ENCODE measurements around the gene RGS1.

Gene RGS1, protein sequence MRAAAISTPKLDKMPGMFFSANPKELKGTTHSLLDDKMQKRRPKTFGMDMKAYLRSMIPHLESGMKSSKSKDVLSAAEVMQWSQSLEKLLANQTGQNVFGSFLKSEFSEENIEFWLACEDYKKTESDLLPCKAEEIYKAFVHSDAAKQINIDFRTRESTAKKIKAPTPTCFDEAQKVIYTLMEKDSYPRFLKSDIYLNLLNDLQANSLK

DNA sequence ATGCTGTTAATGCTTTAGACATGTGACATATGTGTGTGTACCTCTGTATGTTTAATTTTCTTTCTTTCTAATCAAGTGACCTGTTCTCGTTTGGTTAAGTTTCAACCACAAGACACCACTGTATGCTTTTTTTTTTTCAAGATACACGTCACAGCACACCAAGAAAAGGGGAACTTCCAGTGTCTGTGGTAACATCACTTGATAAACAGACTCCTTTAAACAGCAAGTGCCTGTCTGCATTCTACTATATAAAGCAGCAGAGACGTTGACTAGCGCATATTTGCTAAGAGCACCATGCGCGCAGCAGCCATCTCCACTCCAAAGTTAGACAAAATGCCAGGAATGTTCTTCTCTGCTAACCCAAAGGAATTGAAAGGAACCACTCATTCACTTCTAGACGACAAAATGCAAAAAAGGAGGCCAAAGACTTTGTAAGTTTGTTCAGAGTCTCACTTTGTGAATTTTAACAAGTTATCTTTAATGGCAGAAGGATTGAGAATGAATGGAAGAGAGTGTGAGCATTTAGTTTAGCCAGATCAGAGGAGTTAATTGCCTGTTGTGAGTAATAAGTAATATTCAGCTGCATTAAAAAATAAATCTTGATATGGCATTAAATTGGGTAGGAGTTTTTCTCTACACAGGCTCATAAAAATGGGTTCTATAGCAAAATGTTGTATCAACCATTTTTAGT lies at the start of gene RGS1:
Gene RGS1, plus strand, starts transcription at position 275 of the 691 bp plus-strand sequence. Its CDS starts 20 bp downstream, at position 295.
- DNase-seq (ENCODE audit: low read depth in 1 of 2, low spot score in 1 of 2), result peak; percentile 31 to 32

DNA sequence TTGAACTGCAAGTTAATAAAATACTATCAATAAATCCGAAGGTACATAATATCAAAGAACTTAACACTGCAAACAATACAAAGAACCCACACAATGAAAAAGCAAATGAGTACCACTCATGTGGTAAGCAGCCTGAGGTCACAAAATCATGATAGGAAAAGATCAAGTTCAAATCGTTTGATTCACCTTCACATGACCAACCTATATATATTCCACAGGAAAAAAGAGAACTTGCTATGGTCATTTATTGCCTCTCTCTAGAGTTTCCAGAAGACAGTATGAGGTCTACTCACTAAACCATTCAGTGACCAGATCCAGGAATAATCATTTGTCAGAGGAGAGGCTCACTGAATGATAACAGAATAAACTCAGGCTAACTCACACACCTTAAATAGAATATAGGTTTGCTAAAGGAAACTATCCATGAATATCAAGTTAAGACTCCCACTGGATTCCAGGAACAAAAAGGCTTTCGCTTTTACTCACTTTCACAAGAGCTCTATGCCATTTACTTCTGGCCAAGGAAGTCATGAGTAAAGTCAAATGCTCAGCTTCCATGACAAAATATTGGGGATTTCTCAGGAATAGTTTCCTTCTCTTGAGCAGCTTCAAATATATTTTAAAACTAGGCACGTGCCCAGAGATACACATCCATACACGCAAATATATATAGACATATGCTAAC lies 48.3 kb upstream of the RGS1 start:
- DNase-seq (ENCODE audit: low read depth in 1 of 2, low spot score in 1 of 2), result no peak

DNA sequence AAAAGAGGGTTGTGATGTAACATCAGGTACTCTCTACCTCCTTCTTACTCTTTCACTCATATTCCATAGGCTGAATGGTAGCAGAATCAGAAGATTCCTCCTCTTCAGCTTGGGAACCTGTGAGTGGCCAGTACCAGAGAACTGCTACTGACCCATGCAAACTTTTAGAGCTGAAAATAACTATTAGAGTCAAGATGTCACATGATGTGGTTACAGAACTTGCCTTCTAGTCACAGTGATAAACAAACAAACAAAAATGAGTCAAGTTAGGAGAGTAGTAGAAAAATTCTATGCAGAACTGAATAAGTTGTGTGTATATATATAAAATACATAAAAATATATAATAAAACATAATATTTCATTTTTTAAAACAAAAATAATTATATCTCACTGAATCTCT lies 47.6 kb upstream of the RGS1 start:
- no peak for DNase-seq (ENCODE audit: low read depth in 1 of 2, low spot score in 1 of 2)

DNA sequence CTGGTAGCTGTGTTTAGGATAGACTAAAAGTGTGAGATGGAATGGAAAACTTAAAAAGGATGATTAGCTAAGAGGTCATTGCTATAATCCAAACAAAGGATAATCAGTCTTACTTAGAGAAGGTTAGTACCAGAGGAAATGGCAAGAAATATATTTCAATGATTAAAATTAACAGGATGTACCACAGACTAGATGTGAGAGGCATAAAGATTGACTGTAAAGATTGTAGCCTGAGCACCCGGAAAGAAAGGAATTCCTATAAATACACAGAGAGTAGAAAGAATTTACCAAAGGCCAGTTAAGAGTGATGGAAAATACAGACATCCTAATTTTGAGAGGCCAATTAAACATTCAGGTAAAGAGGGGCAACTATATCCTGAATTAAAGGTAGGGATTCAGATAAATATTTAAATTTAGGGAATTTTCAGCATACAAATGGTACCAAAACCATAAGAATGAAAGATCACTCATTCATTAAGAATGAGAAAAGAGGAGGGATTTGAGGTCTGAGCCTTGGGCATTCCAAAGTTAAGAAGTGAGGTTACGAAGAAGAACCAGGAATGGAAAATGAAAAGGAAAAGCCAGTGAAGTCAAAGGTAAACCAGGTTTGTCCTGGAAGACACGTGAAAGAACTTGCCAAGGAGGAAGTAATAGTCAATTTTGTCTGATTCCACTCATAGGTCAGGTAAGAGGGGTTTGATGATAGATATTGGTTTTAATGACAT lies 46.4 kb upstream of the RGS1 start:
- DNase-seq (ENCODE audit: low read depth in 1 of 2, low spot score in 1 of 2), result no peak

DNA sequence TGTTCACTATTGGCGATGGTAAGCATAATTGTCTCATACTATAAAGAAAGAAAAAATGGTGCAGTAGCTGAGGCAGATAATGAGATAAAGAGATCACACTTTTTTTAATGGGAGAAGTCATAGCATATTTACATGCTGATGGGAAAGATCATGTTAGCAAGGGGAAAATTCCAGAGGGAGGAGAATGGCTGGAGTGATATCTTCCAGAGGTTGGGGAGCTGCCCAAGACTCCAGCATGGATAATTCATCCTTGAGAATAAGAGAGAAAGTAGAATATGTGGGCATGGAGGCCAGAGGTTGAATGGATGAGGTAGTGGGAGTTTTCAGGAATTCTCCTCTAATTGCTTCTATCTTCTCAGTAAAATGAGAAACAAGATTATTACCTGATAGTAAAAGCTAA lies 45.8 kb upstream of the RGS1 start:
- no peak for DNase-seq (ENCODE audit: low read depth in 1 of 2, low spot score in 1 of 2)

DNA sequence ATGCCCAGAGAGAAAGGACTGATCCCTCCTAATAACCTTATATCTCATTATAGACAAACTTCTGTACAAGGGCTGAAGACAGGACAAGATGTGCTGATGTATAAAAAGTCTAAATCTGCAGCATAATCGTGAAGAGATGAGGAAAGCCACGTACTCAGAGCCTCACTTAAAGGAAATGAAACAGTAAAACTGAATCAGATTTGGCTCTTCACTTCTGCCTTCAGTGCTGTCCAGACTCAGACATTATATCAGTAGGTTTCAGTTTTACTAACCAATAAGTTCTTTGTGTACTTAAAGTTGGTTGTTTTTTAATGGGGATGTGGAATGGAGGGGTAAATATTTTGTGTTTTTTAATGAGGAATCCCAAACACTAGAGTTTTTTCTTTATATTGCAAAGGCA lies 45.3 kb upstream of the RGS1 start:
- DNase-seq (ENCODE audit: low read depth in 1 of 2, low spot score in 1 of 2), result no peak

DNA sequence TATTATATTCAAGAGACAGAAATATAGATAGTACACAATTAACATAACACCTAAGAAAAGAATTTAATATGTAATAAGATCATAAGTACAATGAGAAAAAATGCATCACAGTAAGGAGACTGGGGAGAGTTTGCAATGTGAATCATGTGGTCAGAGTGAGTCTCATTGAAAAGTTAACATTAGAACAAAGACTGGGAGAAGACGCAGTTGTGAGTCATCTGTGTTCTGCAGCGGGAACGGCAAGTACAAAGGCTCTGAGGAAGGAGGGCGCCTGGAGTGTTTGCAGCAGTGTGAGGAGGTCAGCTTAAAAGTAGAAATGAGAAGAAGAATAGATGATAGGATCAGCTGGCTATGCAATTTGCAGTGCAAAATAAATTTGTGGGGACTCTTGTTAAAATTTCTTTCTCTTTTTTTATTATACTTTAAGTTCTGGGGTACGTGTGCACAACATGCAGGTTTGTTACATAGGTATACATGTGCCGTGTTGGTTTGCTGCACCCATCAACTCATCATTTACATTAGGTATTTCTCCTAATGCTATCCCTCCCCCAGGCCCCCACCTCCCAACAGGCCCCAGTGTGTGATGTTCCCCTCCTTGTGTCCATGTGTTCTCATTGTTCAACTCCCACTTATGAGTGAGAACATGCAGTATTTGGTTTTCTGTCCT lies 44.4 kb upstream of the RGS1 start:
- peak; percentile 7 to 9 for DNase-seq (ENCODE audit: low read depth in 1 of 2, low spot score in 1 of 2)

DNA sequence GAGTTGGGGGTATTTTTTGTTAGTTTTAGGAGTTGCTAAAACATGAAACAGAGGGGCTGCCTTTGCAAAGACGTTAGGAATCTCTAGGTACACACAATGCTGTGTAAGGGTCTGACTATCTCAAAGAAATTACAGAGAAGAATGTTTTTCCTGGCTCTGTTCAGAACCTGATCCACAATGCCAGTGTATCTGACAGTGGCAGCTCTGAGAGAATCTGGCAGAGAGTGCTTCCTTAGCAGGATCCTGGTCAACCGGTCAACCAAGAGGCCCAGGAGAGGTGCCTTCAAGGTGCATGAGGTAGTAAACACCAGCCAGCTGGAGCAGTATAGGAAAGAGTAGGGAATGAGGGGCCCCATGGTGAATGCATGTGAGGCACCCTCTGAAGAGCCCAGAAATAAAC lies 40.9 kb upstream of the RGS1 start:
- no peak for DNase-seq (ENCODE audit: low read depth in 1 of 2, low spot score in 1 of 2)

DNA sequence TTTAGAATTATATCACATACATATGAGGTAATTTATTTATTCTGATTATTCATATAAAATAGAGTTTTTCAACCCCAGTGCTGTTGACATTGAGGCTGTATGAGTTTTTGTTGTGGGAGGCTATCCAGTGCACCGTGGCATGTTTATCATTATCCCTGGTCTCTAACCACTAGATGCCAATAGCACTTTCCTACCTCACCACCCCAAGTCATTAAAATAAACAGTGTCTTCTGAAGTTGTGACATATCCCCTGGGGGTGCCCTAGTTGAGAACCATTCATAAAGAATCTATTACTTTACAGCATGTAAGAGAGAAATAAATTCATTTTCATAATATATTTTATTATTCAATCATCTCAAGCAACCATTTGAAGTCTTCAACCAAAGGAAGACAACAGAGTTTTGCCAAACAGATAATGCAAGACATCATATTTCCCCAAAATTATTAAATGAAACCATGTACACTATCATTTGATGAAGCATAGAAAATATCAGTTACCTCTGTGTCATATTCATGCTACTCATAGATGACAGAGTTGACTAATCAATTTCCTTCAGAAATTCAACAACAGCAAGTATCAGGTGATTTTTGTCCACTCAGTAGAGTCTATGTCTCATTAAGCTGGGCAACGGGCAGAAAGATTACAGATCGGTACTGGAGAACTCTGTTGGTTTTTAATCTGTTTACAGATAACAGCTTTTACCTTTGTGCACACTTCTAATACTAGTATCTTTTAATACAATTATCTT lies 39.5 kb upstream of the RGS1 start:
- no peak for DNase-seq (ENCODE audit: low read depth in 1 of 2, low spot score in 1 of 2)

DNA sequence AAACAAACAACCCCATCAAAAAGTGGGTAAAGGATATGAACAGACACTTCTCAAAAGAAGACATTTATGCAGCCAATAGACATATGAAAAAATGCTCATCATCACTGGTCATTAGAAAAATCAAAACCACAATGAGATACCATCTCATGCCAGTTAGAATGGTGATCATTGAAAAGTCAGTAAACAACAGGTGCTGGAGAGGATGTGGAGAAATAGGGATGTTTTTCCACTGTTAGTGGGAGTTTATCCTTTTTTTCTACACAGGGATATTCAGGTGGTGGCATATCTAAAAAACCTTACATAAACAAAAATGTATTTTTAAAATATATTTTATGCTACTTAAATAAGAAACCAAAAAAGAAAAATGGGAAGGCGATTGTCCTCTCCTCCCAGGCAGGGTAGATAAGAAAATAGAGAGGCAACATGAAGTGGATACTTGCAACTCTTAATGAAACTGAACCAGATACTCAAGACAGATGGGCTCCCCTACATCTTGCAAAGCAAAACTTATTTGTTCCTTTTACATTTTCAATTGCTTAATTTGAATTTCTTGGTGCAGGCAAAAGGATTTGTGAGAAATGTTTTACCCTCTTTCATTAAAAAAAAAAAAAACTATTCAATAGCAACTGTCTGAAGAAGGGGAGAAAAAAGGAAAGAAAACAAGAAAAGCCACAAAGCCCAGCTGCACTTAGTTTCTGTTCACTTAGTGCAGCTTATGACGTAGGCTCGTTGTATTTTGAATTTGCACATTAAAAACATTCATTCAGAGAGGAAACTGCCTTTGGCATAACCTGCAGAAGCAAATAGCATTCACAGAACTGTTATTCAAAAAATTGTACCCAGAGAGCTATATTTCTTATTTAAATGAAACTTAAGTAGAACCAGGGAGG lies 36.9 kb upstream of the RGS1 start:
- DNase-seq (ENCODE audit: low read depth in 1 of 2, low spot score in 1 of 2), result no peak

DNA sequence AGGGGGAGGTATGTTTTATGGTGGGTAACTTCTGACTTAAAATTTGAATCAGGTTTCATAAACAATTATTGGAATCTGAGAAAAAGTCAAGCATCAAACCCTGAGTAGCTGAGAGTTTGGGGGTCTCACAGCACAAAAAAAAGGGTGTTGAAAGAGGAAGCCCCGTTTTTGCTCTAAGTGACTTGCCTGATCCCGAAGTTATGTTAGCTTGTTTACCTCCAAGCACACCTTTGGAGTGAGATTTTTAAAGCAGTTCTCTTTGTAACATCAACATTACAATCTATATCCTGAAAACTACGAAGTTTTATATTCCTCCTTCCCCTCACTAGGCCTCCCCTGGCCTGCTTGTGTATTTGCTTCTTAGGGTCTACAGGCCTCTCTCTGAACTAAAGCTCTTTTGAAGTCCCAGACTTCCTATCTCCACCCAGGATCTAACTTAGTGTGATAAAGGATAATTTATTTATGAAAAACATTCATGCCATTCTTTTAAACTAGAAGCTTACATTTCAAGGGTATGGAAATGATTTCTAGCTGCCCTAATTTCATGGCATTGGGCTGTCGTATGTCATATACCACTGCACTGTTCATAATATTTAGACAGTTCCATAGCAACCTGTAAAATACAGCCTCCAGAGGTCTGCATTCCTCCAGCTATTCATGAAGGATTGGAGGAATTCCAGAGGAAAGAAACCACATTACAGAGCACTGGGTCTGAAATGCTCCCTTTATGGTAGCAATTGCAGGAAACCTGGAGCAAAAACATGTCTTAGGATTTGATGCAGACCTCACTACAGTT lies 36.1 kb upstream of the RGS1 start:
- DNase-seq (ENCODE audit: low read depth in 1 of 2, low spot score in 1 of 2), result no peak

DNA sequence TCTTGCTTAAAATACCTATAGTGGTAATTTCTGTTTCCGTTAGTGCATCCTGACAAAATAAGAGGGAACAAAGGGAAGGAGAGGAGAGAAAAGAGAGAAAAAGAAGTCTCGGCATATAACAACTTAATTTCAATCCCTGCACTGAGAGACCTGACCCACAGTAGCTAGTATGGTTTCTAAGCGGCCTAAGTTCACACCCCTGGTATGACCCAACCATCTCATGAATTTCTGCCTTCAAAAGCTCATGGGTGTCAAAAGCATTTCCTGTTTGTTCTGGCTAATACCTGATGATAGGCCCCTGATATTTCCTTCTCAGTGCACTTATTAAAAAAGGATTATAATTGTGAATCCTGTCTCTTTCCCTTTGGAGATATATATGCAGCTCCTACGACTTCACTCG lies 32.1 kb upstream of the RGS1 start:
- DNase-seq (ENCODE audit: low read depth in 1 of 2, low spot score in 1 of 2), result no peak

DNA sequence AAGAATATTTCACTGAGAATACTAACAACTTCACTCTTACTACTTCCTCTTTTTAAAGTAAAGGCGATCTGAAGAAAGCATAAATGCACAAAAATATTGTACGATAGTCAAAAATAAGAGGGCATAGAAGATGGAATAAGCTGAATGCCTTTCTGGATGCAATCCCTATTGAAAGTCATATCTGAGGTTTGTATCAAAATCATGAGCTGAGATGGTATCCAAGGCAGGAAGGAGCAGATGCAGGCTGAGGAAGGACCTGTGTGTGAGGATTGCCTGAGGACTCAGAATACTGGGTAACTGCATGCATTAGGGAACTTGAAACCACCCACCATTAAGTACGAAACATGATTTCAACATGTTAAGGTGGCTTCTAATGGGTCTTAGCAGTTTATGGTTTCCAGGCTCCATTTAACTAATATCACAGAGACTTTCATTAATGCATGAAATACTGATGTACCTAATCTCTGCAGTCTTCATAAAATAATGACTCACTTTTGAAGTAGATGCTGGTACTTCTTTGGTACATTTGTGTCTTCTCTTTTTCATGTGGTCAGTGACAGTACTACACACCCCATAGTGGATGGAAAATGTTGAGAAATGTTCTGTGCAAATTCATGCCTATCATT lies 29.6 kb upstream of the RGS1 start:
- no peak for DNase-seq (ENCODE audit: low read depth in 1 of 2, low spot score in 1 of 2)

DNA sequence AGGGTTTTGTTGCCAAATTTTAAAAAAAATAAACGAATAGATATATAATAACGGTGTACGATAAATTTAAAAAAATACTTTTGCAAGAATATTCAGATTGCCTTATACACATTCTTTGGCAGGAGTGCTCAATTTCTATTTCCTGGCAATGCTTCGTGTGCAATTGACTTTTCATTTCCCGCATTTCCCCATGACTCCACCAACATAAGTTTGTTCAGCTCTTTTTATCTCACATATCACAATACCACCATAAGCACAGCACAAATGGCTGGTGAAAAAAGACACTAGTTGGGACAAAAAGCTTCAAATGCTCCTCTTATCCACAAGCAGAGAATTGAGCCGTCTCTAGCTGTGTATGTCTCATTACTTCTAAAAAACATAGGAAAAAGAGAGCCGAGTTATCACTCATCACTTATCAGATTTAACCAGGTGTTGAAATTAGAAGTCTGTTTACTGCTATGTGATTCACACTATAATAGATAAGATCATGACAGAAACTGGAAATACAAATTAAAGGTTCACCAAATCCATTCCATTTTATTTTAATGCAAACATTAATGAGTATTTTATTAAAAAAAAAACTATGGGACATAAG lies 28.9 kb upstream of the RGS1 start:
- no peak for DNase-seq (ENCODE audit: low read depth in 1 of 2, low spot score in 1 of 2)

DNA sequence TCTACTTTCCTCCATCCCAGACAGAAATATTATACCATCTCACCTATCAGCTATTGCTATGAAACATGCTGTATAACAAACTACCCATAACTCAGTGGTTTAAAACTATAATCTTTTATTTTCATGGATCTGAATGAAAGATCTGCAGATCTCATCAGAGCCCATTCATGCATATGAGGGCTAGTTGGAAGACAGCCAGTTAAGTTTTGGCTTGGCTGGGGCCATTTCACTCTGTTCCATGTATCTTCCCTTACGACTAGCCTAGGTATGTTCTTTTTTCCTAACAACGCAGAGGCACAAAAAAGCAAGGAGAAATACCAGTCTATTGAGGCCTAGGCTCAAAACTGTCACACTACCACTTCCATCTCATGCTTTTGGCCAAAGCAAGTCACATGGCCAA lies 28.1 kb upstream of the RGS1 start:
- no peak for DNase-seq (ENCODE audit: low read depth in 1 of 2, low spot score in 1 of 2)

DNA sequence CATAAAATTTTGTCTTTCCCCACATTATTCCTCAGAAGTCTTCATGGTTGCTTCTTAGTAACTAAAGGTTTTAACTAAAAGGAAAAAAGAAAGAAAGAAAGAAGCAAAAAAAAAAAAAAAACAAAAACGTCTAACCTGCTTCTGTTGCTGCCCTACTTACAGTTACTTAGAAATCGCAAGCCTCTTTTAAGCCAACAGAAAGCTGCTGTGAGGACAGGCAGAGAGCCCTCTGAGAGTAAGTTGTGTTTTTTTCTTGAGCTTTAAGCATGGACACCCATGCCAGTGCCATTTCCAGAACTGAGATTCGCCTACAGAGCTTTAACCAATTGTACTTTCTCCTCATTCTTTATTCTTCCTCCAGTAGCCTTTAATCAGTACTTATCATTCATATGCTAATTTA lies 25.6 kb upstream of the RGS1 start:
- DNase-seq (ENCODE audit: low read depth in 1 of 2, low spot score in 1 of 2), result no peak

DNA sequence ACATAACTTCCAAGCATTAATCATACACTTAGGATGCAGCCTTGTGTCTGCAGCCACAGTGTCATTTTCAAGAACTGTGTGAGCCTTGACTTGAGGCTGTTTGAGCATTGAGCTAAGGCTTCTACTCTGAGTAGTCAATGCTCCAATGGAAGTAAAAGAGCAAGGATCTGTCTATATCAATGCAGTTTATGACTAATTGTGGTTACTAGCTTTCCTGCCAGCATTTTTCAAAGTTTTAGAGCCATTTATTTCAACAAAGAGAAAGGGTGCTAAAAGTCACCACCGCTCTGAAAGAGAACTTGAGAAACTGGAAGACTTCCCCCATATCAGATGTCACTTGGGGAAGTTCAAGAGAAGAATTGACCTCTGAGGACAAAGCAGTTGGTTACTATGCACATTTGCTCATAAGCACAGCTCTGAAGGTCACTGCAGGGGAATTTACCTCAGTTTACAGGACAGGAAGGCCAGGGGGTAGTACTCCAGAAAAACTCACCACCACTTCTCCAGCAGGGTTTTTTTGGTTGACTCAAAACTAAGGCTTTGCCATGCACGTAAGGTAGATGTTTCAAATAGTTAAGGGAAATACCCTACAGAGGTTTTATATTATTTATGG lies 24.5 kb upstream of the RGS1 start:
- DNase-seq (ENCODE audit: low read depth in 1 of 2, low spot score in 1 of 2), result no peak
